ENCODE results near the gene ZBTB33.
A peak's percentile ranks its signal among the peaks of the same experiment; 100 is the strongest.

The ZBTB33 gene, protein sequence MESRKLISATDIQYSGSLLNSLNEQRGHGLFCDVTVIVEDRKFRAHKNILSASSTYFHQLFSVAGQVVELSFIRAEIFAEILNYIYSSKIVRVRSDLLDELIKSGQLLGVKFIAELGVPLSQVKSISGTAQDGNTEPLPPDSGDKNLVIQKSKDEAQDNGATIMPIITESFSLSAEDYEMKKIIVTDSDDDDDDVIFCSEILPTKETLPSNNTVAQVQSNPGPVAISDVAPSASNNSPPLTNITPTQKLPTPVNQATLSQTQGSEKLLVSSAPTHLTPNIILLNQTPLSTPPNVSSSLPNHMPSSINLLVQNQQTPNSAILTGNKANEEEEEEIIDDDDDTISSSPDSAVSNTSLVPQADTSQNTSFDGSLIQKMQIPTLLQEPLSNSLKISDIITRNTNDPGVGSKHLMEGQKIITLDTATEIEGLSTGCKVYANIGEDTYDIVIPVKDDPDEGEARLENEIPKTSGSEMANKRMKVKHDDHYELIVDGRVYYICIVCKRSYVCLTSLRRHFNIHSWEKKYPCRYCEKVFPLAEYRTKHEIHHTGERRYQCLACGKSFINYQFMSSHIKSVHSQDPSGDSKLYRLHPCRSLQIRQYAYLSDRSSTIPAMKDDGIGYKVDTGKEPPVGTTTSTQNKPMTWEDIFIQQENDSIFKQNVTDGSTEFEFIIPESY

DNA sequence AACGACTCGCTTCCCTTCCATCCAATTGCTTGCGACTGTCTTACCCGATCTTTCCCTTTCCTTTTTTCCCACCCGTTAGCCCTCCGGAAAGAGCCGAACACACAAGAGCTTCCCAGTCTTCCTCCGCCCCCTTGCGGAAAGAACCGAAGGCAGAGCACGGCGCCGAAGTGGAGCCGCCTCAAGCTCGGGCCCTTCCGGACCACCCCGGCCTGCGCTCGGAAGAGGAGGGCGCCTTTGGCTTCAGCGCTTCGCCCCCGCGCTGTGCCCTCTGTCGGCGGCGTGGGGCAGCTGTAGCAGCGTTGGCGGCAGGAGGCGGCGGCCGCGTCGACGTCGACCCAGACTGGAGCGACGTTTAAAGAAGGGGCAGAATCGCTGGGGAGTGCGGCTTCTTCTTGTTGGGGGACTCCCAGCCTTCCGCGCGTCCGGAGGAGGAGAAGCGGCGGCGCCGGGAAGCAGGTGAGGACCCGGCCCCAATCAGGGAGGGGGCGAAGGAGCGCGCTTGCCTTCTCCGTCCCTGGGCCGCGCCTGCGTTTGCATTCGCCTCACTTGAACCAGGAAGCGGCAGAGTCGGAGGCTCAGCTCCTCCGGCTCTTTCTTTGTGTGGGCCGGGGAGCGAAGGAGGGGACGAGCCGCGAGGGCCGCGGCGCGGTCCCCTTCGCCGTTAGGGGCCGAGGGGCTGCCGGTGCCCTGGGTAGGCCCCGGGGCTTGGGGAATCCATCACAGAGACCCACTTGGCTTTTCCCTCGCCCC lies at the start of gene ZBTB33:
Gene ZBTB33, plus strand, starts transcription at position 291 of the 750 bp plus-strand sequence. CDS start 2,604 bp downstream, outside the sequence.
- DNase-seq: peak; percentile 90

DNA sequence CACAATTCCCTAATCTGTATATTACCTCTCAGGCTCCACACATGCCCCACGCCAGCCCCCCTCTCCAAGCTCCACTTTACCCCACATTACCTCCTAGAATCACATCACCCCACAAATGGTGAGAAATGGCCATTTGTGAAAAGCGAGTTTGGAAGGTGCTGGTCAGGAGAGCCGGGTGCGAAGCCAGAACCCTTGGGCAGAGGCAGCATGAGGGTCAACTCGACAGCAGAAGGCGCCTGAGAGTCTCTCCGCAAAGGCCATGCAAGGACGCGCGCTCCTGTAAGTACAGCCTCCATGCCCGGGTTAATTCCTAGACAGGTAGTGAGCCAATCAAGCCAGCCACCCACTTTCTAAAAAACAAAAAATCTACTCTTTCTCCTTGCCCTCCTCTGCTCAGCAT lies 49.8 kb upstream of the ZBTB33 start:
- DNase-seq: no peak

DNA sequence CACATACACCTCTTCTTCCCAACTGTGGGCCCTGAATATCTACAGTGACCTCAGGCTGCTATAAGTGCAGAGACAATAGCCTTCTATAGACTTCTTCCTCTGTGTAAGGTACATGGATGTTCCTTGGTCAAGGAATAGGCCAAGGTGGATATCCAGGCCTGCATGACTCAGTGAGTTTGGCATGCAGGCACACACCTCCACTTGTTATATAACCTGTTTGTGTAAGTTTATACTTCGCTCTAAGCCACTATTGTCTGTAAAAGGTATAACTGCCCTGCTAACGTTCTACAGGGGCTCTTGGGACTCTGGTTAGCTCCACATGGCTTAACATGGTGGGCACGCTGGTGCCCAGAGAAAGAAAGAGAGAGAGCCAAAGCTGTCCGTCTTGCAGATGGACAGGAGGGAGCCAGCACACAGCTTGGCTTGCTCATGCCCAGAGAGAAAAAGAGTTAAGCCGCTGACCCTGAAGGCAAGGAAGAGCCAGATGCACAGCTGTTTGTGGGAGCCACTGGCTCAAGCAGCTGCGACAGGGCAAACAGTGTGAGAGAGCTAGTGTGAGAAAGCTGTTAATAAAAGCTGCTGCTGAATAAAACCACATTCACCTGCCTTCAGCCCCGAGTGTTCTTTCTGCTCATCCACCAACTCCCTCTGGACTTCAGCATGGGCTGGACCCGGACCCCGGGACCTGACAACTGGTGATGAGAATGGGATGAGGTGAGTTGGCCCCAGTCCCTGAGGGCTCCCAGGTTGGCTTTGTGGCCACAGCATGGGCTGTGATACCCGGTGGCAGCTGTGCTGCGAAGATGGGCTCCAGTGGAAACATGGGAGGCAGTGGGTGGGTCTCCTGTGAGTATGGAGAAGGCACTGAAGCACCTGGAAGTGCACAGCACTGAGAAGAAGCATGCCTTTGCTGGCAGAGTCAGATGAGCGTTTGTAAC lies 44.5 kb upstream of the ZBTB33 start:
- DNase-seq: no peak

DNA sequence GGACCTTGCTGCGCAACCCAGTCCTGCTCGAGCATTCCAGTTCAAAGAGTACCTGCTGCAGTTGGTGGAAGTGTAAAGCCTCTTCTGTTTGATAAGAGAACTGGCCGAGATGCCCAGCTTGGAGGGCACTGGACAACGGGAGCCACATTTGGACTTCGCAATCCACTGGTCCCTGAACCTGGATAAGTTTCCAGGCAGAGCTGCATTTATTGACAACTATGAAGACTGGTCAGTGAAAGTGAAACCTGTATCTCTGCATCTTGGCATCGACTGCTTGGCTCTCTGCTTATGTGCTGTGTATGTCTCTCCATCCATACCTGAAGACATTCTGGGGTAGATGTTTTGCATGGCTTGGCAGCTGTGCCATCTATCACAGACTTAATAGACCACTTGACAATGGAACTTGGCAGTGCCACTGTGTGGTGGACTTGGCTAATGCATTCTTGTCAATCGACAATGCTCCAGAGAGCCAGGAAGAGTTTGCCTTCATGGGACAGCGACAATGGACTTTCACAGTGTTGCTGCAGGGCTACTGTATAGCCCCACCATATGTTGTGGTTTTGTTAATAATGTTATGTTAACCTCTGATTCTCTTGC lies 43.5 kb upstream of the ZBTB33 start:
- DNase-seq: no peak

DNA sequence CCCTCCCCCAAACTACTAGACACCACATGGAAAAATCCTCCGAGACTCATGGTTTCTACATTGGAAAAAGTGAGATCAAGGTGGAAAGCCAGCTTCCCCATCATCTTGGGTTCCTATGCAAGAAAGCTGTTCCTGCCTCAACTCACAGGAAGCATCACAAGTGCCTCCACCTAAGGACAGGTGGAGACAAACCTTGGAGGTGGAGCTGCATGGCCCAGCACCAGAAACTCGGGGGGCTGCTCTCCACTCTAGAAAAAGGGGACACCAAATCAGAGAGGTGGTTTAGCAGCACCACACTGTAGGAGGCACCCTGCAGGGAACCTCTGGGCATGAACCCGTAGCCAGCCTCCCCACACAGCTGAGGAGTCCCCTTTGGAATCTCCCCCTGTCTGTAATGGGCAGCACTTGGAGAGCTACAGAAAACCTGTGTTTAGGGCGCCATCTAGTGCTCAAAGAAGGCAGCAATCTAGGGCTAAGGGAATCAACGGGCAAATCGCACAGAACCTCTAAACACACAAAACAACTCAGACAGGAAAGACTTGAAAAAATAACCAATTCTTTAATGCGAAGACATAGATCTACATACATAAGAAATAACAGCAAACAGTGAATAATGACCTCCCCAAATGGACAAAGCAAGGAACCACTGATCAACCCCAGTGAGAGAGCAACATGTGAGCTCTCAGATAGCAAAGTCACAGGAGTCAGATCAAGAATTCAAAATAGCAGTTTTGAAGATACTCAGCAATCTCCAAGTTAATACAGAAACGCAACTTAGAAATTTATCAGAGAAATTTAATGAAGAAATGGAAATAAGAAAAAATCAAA lies 37.0 kb upstream of the ZBTB33 start:
- DNase-seq: peak; percentile 10

DNA sequence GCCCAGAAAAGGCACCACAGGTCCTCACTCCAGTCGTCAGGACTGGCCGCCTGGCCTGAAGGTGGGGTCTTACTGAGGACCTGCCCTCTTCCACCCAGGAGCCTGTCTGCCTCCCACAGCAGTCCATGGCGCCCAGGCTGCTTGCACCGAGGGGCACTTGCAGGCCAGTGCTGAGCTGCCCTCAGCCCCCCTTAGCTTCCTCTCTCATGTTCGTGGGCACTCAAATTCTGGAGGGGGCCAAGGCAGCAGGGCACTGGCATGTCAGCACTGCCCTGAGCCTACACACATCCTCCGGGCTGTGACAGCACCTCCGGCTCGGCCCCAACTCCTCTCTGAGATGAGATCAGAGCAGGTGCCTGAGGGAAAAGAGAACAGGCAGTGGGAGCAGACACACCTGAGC lies 27.2 kb upstream of the ZBTB33 start:
- DNase-seq: no peak

DNA sequence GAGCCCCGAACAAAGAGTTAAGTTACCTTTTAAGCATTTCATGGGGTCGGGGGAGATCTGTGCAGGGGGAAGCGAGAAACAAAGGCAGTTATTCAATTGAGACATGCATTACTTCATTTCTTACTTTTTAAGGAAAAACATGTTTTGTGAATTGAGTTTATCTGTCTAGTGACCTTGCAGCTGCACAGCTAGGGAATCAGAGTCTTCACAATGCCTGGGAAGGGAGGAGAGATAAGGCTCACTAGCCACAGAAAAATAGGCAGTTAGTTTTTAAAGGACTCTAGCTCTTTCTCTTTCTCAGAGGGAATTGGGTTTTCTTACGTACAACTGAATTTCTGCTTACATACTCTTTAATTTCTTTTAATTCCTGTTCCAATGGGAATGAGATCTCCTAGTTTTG lies 26.2 kb upstream of the ZBTB33 start:
- DNase-seq: no peak

DNA sequence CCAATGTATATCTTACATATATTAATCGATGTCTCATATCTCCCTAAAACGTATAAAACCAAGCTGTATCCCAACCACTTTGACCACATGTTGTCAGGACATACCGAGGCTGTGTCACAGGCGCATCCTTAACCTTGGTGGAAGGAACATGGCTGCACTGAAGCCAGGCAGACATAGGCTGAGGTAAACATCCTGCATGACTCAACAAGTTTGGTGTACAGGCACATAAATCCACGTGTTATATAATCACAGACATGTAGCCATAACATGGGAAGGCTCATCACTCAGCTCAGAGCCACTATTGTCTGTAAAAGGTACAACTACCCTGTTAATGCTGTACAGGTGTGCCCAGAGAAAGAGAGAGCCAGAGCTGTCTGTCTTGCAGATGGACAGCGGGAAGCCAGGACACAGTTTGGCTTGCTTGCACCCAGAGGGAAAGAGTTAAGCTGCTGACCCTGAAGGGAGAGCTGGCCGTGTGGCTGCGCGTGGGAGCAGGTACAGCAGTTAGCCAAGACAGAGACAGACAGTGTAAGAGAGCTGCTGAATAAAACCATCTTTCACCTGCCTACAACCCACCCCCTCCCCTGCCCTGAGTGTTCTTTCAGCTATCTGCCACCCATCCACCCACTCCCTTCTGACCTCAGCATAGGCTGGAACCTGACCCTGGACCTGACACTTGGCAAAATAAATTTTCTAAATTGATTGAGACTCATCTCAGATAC lies 22.3 kb upstream of the ZBTB33 start:
- DNase-seq: no peak

DNA sequence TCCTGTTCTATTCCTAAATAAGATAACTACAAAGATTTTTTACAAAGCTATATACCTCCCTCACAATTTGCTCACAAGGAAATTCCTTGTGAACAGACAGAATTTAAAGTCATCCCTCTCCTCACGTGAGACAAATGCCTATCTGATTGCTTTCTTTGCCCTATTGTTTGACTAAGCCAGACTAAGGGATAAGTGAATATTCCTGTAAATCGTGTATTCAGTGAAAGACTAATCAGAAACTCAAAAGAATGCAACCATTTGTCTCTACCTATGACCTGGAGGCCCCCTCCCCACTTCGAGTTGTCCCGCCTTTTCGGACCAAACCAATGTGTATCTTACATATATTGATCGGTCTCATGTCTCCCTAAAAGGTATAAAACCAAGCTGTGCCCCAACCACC lies 15.3 kb upstream of the ZBTB33 start:
- no peak for DNase-seq

DNA sequence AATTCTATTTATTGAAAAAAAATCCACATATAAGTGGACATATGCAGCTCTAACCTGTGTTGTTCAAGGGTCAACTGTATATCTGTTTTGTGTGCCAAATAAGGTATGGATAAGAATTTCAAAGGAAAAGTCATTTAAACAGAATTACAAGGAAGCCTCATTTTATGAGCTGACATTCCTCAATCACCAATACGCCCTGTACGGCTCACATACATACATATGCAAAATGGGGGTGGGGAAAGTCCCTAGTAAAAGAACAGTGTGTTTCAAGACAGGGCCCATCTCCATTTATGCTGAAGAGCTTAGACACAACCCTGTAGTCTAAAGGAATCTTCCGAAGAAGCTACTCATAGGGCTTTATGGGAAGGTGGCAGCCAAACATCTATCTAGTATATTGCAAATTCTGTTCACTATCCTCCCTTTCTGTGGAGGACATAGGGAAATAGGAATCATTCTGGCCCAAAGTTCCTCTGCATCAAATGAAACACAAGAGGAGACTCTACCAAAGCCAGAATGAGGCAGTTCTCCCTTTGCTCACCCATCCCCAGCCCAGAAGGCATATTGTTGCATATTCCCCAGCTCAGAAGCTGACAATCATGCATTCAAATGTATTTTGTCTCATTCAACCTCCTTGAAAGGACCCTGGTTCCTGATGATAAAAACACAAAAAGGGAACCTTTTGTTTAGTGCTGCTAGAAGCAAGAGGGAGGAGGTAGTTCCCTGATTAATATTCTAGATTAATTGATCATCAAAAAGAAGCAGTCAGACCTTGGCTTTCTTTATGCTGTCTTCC lies 13.7 kb upstream of the ZBTB33 start:
- DNase-seq: no peak

DNA sequence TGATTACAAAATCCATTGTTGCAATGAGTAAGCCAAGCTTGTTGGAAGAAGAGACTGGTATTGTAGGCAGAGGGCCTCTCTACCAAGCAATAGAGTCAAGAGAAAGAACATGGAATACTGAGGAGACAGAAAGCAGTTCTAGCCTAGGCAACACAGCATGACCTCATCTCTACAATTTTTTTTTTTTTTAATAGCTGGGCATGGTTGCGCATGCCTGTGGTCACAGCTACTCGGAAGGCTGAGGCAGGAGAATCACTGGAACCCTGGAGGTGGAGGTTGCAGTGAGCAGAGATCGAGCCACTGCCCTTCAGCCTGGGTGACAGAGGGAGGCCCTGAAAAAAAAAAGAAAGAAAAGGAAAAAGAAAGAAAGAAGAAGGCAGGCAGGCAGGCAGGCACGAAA lies 11.7 kb upstream of the ZBTB33 start:
- no peak for DNase-seq

DNA sequence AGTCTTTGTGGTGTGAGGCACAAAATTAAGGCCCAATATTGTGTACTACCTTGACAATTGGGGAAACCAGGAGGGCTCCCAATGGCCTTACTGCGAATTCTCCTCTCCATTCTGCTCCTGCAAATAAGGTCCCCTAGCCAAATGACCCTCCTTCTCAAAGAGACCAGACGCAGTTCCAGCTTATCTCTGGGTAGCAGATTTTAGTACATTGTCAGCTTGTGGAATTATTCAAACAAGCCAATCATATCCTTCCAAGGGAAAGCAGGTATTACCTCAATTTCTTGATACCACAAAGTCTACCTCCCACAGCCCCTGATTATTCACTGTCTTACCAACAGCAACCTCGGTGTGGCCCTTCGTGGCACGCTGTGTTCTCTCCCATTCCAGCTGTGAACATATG lies 7.8 kb upstream of the ZBTB33 start:
- DNase-seq: no peak

DNA sequence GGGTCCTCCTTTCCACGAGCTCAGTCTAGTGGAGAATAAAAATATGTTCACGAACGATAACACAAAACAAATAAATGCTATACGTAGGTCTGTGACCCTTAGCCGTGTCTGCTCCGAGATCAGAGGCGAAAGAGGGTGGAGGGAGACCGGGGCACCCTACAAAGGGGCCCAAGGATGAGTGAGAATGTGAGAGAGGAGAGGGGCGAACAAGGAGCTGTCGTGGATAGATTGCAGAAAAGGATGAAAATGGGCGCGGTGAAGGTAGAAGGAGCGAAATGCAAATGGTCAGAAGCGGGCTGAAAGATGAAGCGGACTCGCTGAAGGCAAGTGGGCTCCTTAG lies 6.2 kb upstream of the ZBTB33 start:
- DNase-seq: no peak

DNA sequence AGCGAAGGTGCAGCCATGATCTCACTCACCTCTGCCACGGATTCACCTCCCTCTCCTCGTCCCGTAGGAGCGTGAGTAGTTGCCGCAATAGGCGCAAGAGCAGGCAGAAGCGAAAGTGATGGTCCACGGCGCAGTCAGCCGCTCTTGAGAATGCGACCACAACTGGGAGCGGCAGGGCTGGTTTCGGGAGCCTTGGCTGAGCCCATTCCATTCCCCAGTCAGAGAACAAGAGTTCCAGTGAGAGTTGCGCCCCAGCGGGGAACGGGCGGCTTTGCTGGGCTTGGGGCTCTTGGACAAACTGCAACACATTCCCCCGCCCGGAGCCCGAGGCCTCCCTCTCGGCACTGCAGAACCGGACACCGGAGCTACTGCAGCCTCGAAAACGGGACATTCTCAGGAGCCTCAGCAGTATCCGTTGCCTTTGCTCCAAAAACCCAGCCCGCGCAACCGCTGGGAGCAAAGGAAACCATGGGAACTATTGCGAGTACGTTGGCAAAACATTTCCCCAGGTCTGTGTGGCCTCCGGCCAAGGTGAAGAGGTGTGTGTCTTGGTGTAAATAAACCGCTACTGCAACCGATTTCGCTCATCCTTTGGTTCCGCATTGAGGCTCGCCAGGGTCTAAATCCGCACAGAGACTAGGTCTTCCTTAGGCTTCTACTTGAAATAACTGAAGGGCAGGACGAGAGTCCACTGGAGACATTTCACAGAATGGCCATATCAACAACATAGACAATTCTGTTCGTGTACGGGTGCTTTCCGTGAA lies 5.7 kb upstream of the ZBTB33 start:
- peak; percentile 72 for DNase-seq

DNA sequence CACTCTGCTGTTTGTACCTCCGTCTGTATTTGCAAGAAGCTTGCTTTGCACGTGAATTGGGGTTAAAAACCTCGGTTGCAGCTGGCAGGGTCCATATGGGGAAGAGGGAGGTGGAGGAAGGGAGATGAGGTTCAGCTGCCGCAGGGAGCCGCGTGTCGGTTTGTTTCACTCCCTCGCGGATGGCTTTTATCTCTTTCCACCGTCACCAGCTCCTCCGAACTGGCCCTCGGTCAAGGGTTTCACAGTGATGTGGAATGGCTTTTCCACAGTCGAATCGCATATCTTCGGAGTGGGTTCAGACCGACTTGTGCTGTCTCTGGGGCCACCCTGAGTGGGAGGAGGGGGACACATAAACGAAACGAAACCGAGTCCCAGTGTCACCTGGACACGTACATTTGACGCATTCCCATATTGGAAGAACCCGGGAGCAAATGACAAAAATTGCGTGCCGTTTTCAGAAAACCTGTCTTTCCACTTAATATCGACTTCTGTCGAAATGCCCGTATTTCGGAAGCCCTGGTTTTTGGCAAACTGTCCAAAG lies 929 bp downstream of the ZBTB33 start:
- DNase-seq: no peak

DNA sequence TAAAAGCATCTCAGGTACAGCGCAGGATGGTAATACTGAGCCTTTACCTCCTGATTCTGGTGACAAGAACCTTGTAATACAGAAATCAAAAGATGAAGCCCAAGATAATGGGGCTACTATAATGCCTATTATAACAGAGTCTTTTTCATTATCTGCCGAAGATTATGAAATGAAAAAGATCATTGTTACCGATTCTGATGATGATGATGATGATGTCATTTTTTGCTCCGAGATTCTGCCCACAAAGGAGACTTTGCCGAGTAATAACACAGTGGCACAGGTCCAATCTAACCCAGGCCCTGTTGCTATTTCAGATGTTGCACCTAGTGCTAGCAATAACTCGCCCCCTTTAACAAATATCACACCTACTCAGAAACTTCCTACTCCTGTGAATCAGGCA lies 3.2 kb downstream of the ZBTB33 start:
- DNase-seq: no peak

DNA sequence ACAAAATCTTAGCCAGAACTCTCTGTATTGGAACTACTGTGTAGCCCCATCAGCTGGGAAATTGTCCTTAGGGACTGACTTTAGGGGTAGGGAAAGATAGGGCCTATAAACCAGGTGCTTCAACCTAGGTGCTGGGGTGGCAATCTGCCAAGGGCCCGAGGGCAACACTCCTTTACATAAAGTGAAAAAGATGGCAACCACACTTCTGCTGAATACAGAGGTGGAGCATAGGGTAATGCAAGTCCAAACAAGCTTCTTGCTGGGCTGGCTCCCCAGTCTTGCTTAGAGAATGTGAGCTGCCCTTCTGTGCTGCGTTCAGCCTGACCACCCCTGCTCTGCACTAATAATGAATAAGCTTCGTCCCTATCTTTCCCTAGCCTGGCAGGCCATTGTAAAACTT lies 9.8 kb downstream of the ZBTB33 start:
- DNase-seq: peak; percentile 49

DNA sequence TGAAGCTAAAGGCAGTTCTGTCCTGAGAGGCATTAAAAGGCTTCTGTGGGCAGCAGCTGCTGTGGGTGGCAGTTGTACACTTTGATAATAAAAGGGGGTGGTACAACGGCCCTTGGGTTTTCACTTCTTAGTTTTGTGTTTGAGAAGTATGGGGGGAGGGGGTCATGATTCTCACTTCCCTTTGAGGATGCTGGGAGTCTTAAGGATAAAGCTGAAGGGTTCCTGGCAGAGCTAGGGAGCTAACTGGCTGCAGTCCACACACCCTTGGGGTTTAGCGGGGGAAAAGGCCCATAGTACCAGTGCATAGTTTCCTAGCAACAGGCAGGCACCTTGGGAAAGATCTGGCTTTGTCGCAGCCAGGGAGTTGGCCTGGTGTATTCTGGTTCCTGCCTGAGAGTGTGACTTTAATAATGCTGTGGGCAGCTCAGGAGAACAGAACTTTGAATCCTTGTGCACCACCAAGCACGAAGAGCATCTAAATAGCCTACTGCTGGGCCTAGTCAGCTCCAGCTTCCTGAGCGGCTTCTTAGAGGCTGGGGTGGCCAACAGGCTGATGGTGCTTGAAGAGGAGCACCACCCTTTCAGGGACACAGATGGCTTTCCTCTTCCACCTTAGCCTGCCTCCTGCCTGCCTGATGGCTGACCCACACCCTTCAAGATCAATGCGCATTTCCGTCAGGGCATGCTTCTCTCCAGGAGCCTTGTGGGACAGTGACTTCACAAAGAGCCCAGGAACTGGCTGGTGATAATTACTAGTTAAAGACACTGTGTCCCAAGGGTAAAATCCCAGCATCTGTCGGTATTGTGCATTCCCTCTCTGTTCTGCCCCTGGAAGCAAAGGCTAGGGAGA lies 12.5 kb downstream of the ZBTB33 start:
- DNase-seq: no peak

Measured in DMS 273 treated with DMSO at 0.1 percent for 48 hours (cell line).